ENCODE results near the gene TTC39C. TPM values are rescaled to one million over a fixed set of nuclear protein-coding genes. Genes with fewer than 3 reads are reported as not detected.
A peak's percentile ranks its signal among the peaks of the same experiment; 100 is the strongest.

The TTC39C gene
- total RNA-seq, 2 experiments from 2014 or later, result 48.9 to 49.0 TPM

DNA sequence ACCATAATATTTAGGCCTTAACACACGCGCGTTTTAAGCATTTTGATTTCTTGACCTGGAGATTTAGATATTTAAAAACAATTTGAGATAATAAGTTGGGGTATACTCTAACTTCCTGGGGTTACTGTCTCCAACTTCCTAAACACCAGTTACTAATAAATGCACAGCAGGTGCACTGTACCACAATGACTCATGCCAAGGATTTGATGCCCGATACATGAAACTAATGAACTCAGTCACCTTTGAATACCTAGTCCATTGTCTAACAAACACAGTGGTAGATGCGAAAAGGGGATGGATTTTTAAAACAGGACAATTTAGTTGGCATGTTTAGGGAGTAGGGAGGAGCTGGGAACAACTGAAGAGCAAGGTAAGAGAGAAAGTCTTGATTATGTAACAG lies 145.5 kb downstream of the TTC39C start:
- H3K27me3 Mint-ChIP-seq, result no peaks in the 10 kb centered on the region
- no peak overlapping the region for H3K4me3 Mint-ChIP-seq
- no peak overlapping the region for H3K27ac Mint-ChIP-seq
- peaks cover 2% of the 10 kb centered on the region for H3K36me3 Mint-ChIP-seq
- H3K4me1 Mint-ChIP-seq (ENCODE audit: low read depth), result no peaks in the 10 kb centered on the region
- CTCF ChIA-PET, result interaction anchor here (1.7 kb wide), 1 partner anchor 16 kb away, joined by 6 read pairs; no protein-coding TSS in a partner anchor
- H3K9me3 Mint-ChIP-seq, result no peaks in the 10 kb centered on the region
- POLR2A ChIA-PET, result no interaction called here
- DNase-seq, result no peak
- intact Hi-C loops (cut with micrococcal nuclease), result no loop called here

DNA sequence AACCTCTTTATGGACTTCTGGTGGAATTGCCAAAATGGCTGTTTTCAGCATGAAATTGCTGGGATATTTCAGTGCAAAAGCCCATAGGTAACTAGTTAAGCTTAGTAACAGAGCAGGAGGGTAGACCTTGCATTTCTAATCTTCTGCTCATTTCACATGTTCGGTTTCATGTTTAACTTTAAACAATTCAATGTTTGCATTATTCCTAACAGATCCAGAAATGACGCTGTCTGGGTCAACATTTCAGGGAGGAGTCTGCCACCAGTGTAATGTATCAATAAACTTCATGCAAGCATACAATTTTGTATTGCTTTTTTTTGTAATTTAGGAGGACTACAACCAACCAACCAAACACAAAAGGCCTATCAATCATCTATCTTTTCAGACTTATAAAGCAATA lies 146.8 kb downstream of the TTC39C start:
- no peak overlapping the region for H3K4me3 Mint-ChIP-seq
- CTCF ChIA-PET, result interaction anchor here (1.7 kb wide), 1 partner anchor 15 kb away, joined by 6 read pairs; no protein-coding TSS in a partner anchor
- no peaks in the 10 kb centered on the region for H3K9me3 Mint-ChIP-seq
- no peak for DNase-seq
- H3K4me1 Mint-ChIP-seq (ENCODE audit: low read depth), result no peaks in the 10 kb centered on the region
- intact Hi-C loops (cut with micrococcal nuclease), result no loop called here
- H3K36me3 Mint-ChIP-seq, result peaks cover 2% of the 10 kb centered on the region
- POLR2A ChIA-PET, result no interaction called here
- no peak overlapping the region for H3K27ac Mint-ChIP-seq
- no peaks in the 10 kb centered on the region for H3K27me3 Mint-ChIP-seq

DNA sequence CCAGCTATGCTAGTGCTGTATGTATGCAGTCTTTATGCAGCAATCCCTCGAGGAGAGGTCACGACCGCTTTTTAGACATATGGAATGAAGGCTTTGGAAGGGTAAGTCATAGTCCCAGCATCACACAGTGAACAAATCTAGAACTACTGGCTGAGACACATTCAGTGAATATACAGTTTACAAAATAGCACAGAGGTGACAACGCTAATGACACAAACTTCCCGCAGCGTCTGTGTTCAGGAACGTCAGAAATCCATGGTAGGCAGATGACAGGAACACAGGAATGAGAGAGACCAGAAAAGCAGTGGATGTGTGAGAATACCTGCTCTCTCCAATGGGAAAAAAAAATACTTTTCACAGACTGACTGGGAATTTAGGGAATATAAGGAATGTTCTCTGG lies 153.9 kb downstream of the TTC39C start:
- intact Hi-C loops (cut with micrococcal nuclease), result no loop called here
- H3K36me3 Mint-ChIP-seq, result peaks cover 2% of the 10 kb centered on the region
- CTCF ChIA-PET, result no interaction called here

DNA sequence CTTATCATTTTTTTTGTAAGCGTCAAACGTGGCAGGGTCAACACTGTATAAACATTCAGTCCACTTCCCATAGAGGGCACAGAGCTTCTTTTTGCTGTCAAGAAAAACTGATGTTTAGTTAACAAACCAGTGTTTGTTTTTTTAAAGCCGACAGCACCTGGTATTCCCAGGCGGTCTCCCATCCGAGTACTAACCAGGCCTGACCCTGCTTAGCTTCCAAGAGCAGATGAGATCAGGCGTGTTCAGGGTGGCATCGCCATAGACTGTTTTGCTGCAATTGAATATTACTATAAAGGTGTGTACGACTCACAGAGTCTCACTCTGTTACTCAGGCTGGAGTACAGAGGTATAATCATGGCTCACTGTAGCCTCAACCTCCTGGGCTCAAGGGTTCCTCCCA lies 155.8 kb downstream of the TTC39C start:
- CTCF ChIA-PET, result no interaction called here
- intact Hi-C loops (cut with micrococcal nuclease), result no loop called here
- Mint-ChIP-seq H3K4me3 (no peak overlapping the region), H3K27ac (no peak overlapping the region), H3K4me1 (ENCODE audit: low read depth) (peaks cover 4% of the 10 kb centered on the region), H3K36me3 (no peaks in the 10 kb centered on the region), H3K9me3 (no peaks in the 10 kb centered on the region), H3K27me3 (peaks cover 2% of the 10 kb centered on the region)
- POLR2A ChIA-PET, result no interaction called here
- no peak for DNase-seq

More for the DNA sequence above, 153.9 kb downstream of the TTC39C start:
- Mint-ChIP-seq H3K4me3 (no peak overlapping the region), H3K27me3 (peaks cover 2% of the 10 kb centered on the region), H3K9me3 (no peaks in the 10 kb centered on the region), H3K27ac (no peak overlapping the region), H3K4me1 (ENCODE audit: low read depth) (no peaks in the 10 kb centered on the region)
- POLR2A ChIA-PET, result no interaction called here
- no peak for DNase-seq

DNA sequence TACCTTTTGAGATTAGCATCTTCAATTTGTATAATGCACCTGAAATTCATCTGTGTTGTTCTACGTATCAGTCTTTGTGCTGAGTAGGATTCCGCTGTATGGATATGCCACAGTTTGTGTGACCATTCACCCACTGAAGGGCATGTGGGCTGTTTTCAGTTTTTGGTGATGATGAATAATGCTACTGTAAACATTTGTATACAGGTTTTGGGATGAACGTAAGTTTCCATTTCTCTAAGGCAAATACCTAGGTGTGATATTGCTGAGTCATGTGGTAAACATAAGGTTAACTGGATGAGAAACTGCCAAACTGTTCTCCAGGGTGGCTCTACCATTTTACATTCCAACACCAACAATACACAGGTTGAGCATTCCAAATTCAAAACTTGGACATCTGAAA lies 159.4 kb downstream of the TTC39C start:
- Mint-ChIP-seq H3K4me3 (no peak overlapping the region), H3K27me3 (no peaks in the 10 kb centered on the region), H3K36me3 (no peaks in the 10 kb centered on the region), H3K27ac (no peak overlapping the region), H3K4me1 (ENCODE audit: low read depth) (peaks cover 4% of the 10 kb centered on the region), H3K9me3 (no peaks in the 10 kb centered on the region)
- intact Hi-C loops (cut with micrococcal nuclease), result no loop called here
- DNase-seq, result peak; percentile 25
- ChIA-PET POLR2A (no interaction called here), CTCF (interaction anchor here (2.7 to 4.4 kb wide), 2 partner anchors 315 kb away, joined by 12 to 71 read pairs; no protein-coding TSS in a partner anchor)

DNA sequence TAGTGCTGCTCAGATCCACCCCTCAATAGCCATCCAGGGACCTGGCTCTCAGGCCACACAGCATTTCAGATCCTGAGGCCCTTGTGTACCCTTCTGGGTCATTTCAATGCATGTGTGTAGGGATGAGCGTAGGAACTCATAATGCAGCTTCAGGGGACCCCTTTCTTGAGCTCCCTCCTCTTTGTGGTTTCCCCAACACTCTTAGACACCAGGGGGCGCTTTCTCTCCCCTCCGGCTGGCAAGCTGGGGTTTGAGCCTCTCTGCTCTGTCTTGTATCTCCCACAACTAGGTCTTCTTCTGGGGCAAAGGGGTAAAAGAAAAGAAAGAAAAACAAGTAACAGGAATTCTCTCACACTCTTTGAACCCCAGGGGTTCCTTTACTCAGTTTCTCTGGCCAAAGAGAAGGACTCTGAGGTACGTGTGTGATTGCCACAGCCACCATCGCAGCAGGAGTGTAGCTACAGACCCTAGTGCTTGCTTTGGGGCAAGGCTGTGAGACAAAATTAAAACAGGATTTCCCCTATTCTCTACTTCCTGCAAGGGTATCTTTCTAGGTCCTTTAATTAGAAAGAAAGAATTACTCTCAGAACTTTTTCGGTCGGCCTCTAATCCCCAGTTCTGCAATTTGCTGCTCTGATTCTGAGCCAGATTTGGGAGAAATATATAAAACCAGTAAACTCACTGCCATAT lies 162.3 kb downstream of the TTC39C start:
- peaks cover 4% of the 10 kb centered on the region for H3K4me1 Mint-ChIP-seq (ENCODE audit: low read depth)
- POLR2A ChIA-PET, result interaction anchor here (0.7 kb wide), 1 partner anchor 12 kb away, joined by 3 read pairs; no protein-coding TSS in a partner anchor
- H3K4me3 Mint-ChIP-seq, result no peak overlapping the region
- H3K36me3 Mint-ChIP-seq, result no peaks in the 10 kb centered on the region
- intact Hi-C loops (cut with micrococcal nuclease), result loop anchor here (1.0 kb wide), 1 partner anchor 312 kb away; no protein-coding TSS in a partner anchor
- H3K27me3 Mint-ChIP-seq, result no peaks in the 10 kb centered on the region
- no peaks in the 10 kb centered on the region for H3K9me3 Mint-ChIP-seq
- no peak overlapping the region for H3K27ac Mint-ChIP-seq
- peak; percentile 64 for DNase-seq
- CTCF ChIA-PET, result interaction anchor here (0.6 to 4.4 kb wide), 24 partner anchors 9 to 315 kb away, joined by 3 to 71 read pairs (median 4); no protein-coding TSS in a partner anchor

DNA sequence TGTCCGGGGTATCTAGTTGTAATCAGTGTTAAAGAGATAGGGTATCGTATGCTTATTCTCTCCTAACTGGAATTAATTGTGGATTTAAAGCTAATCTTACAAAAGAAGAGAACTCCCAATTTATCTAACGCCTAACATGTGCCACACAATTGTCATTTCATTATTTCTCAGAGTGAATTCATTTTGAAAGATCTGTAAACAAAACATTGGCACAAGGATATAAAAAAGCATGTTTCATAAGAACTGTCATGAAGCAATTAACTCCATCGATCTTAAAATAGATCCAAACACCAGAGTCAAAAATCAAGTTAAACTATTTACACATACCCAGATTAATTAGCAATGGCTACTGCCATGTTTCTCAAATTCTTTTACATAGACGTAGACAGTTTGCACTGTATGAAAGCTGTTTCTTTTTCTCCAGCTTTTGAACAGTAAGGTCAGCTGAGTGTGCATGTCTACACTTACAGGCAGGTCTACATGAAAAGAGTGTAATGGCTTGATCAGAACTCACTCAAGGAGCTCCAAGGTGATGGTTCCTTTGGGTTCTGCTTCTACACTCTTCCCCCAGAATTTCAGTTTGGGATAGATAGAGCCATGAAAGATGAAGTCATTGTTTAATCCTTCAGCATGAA lies 163.1 kb downstream of the TTC39C start:
- Mint-ChIP-seq H3K36me3 (no peaks in the 10 kb centered on the region), H3K4me3 (no peak overlapping the region), H3K4me1 (ENCODE audit: low read depth) (peaks cover 4% of the 10 kb centered on the region), H3K27ac (no peak overlapping the region), H3K9me3 (no peaks in the 10 kb centered on the region), H3K27me3 (no peaks in the 10 kb centered on the region)
- no peak for DNase-seq
- POLR2A ChIA-PET, result no interaction called here
- intact Hi-C loops (cut with micrococcal nuclease), result no loop called here
- CTCF ChIA-PET, result interaction anchor here (1.0 to 4.4 kb wide), 9 partner anchors 24 to 314 kb away, joined by 3 to 71 read pairs (median 5); no protein-coding TSS in a partner anchor

DNA sequence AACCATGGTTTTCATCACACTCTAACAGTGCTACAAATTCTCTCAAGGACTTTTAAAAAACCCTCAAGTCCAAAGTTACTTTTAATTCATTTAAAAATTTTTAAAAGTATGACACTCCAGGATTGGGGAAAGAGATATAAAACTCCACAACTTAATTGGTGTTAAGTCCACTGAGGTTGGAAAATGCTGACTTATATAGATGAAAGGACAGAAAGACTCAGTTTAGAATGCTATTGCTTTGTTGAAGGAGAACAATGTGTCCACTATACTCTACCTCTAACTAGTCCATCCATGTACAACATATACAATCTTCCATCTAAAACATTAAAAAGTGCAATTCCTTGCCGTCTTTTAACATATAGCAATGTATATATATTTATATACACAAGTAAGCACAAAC lies 165.5 kb downstream of the TTC39C start:
- Mint-ChIP-seq H3K27ac (no peak overlapping the region), H3K27me3 (peaks cover 3% of the 10 kb centered on the region), H3K9me3 (no peaks in the 10 kb centered on the region), H3K4me3 (no peak overlapping the region), H3K4me1 (ENCODE audit: low read depth) (no peaks in the 10 kb centered on the region), H3K36me3 (no peaks in the 10 kb centered on the region)
- DNase-seq, result no peak
- ChIA-PET POLR2A (no interaction called here), CTCF (interaction anchor here (1.5 to 1.7 kb wide), 2 partner anchors 180 to 309 kb away, joined by 3 to 7 read pairs; no protein-coding TSS in a partner anchor)
- intact Hi-C loops (cut with micrococcal nuclease), result no loop called here

DNA sequence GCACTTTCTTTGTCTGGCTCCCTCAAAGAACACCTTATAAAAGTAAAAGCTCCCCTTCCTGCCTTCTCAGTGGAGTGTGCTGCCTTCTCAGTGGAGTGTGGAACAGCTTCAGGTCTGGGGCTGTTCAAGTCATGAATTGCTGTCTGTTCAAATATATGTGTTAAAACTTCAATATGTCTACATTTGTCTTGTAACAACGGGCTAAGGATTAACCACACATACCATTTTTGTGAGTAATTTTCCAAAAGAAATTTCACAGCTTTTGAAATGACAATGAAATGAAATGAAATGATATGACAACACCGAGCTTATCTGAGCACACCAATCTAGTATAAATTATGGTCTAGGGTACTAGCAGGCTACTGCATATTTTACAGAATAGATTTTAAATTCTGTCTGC lies 167.3 kb downstream of the TTC39C start:
- Mint-ChIP-seq H3K9me3 (no peaks in the 10 kb centered on the region), H3K4me3 (no peak overlapping the region), H3K36me3 (no peaks in the 10 kb centered on the region), H3K4me1 (ENCODE audit: low read depth) (no peaks in the 10 kb centered on the region), H3K27ac (no peak overlapping the region), H3K27me3 (peaks cover 3% of the 10 kb centered on the region)
- DNase-seq, result no peak
- ChIA-PET POLR2A (no interaction called here), CTCF (no interaction called here)
- intact Hi-C loops (cut with micrococcal nuclease), result no loop called here

Other genes with a start within 250 kb of the TTC39C start
- gene CABYR, start 124.3 kb downstream of the TTC39C start, total RNA-seq, result 1 to 10 TPM in 1 of 2 experiments, under 1 TPM in 1; 1.00 to 1.4 TPM

All from activated CD4-positive, alpha-beta memory T cell treated with anti-CD3 and anti-CD28 coated beads for 36 hours (primary cell).